Endothelial cell of umbilical vein (primary cell): ENCODE results near the gene MPND. TPM values are rescaled to one million over a fixed set of nuclear protein-coding genes. Genes with fewer than 3 reads are reported as not detected.
A peak's percentile ranks its signal among the peaks of the same experiment; 100 is the strongest.

ENCODE experiments used
- BruUV-seq: library from RNA; stranded (reverse); fragments of 400-500 nt; replicated peaks from 2 replicates; lab custom pipeline; 2021; lab: Mats Ljungman, UMichigan
- CTCF ChIA-PET: fragments of 300-600, 350-600 bp; sonication (Branson Sonifier 250); formaldehyde crosslinking; loops from one replicate; lab custom pipeline; 2021; ENCODE audit warnings: antibody characterized with exemption, inconsistent platforms; lab: Charles Lee
- POLR2A ChIA-PET: fragments of 300-600, 350-600 bp; sonication (Branson Sonifier 250); formaldehyde crosslinking; loops from one replicate; lab custom pipeline; 2021; ENCODE audit warnings: antibody characterized with exemption, inconsistent platforms; lab: Charles Lee
- DNase-seq: peaks from one replicate; pipeline ENCODE4 v3.0.0-alpha.2; 2011; ENCODE audit warnings: low read depth, low spot score
- FAIRE-seq: peaks from 2 replicates; lab custom pipeline; 2011; peaks lifted over from hg19 to GRCh38; lab: Jason Lieb, UNC
- H2AFZ ChIP-seq: 2 replicates; pipeline ENCODE4 v1.6.0; 2012; ENCODE audit warnings: low read depth, low read length, control low read depth, inconsistent platforms
- H3K27ac ChIP-seq: 2 replicates; pipeline ENCODE4 v1.5.1; 2011; ENCODE audit warnings: low read depth, mild to moderate bottlenecking, control low read depth, low read length, moderate library complexity; ENCODE audit not compliant: insufficient read depth
- H3K27me3 ChIP-seq, 2 experiments: 2 replicates each; pipeline versions ENCODE4 v1.6.0 to v1.6.1; 2011; ENCODE audit warnings: low read length in 2 of 2, mixed read lengths in 1 of 2; ENCODE audit not compliant: control insufficient read depth in 2 of 2, insufficient read depth in 2 of 2
- H3K36me3 ChIP-seq, 2 experiments: 2 replicates in 1 of 2; 3 replicates in 1 of 2; pipeline ENCODE4 v1.5.1; 2011; ENCODE audit warnings: low read length in 2 of 2, mild to moderate bottlenecking in 1 of 2, moderate library complexity in 1 of 2; ENCODE audit not compliant: control insufficient read depth in 2 of 2, insufficient read depth in 2 of 2; ENCODE audit errors: extremely low read depth in 1 of 2
- H3K4me1 ChIP-seq: 3 replicates; pipeline ENCODE4 v1.5.1; 2011; ENCODE audit warnings: mild to moderate bottlenecking, low read length; ENCODE audit not compliant: control insufficient read depth, insufficient read depth; ENCODE audit errors: extremely low read depth
- H3K4me2 ChIP-seq: 2 replicates; pipeline ENCODE4 v1.6.1; 2011; ENCODE audit warnings: low read length, control low read depth, mixed read lengths; ENCODE audit not compliant: insufficient read depth
- H3K4me3 ChIP-seq, 3 experiments: fragments of 200-600 bp in 1 of 3; sonication (generic), shearing (Covaris generic) in 1 of 3; replicated peaks in 1 of 3; 2 replicates each; pipeline ENCODE4 v1.5.1; 2011 to 2016; ENCODE audit warnings: control low read depth in 3 of 3, low read length in 3 of 3, mild to moderate bottlenecking in 2 of 3, inconsistent platforms in 1 of 3, low read depth in 1 of 3, moderate library complexity in 1 of 3; ENCODE audit not compliant: insufficient read depth in 1 of 3
- H3K79me2 ChIP-seq: 2 replicates; pipeline ENCODE4 v1.6.0; 2012; ENCODE audit warnings: low read length, inconsistent platforms; ENCODE audit not compliant: control insufficient read depth, insufficient read depth
- H3K9ac ChIP-seq: replicated peaks from 2 replicates; pipeline ENCODE3; 2011; ENCODE audit warnings: low read length, control low read depth; ENCODE audit not compliant: insufficient read depth; ENCODE audit errors: extremely low read depth
- H3K9me1 ChIP-seq: replicated peaks from 3 replicates; pipeline ENCODE4 v1.6.0; 2011; ENCODE audit warnings: mild to moderate bottlenecking, low read length; ENCODE audit not compliant: control insufficient read depth, insufficient read depth; ENCODE audit errors: extremely low read depth
- H3K9me3 ChIP-seq: replicated peaks from 2 replicates; pipeline ENCODE4 v1.5.1; 2012; ENCODE audit warnings: low read length, inconsistent platforms; ENCODE audit not compliant: control insufficient read depth, insufficient read depth
- H4K20me1 ChIP-seq: replicated peaks from 2 replicates; pipeline ENCODE3; 2011; ENCODE audit warnings: mild to moderate bottlenecking, low read length; ENCODE audit not compliant: control insufficient read depth, insufficient read depth; ENCODE audit errors: extremely low read depth
- EZH2 ChIP-seq: IDR thresholded peaks from 2 replicates; pipeline ENCODE4 v1.6.1; 2012; ENCODE audit warnings: borderline replicate concordance, low read depth, mild to moderate bottlenecking, moderate library complexity, low read length, inconsistent platforms; ENCODE audit not compliant: severe bottlenecking
- FOS ChIP-seq: IDR thresholded peaks from 2 replicates; pipeline ENCODE4 v1.6.1; 2011; ENCODE audit warnings: mild to moderate bottlenecking, low read length, moderate library complexity, borderline replicate concordance; ENCODE audit not compliant: insufficient read depth
- GATA2 ChIP-seq: IDR thresholded peaks from 2 replicates; pipeline ENCODE4 v1.7.0; 2011; ENCODE audit warnings: low read depth, mild to moderate bottlenecking, moderate library complexity, mixed read lengths, low read length; ENCODE audit not compliant: insufficient read length, insufficient read depth
- JUN ChIP-seq: IDR thresholded peaks from 2 replicates; pipeline ENCODE4 v1.6.1; 2011; ENCODE audit warnings: borderline replicate concordance, low read depth; ENCODE audit not compliant: insufficient read length, insufficient read depth
- MYC ChIP-seq: IDR thresholded peaks from one replicate; pipeline ENCODE4 v1.6.1; 2011; ENCODE audit warnings: mild to moderate bottlenecking, low read depth, low read length
- POLR2A ChIP-seq: IDR thresholded peaks from 2 replicates; pipeline ENCODE4 v1.6.1; 2012; ENCODE audit warnings: low read depth, mild to moderate bottlenecking, control low read depth, low read length
- POLR2AphosphoS5 ChIP-seq: IDR thresholded peaks from 2 replicates; pipeline ENCODE4 v1.6.1; 2012; ENCODE audit warnings: low read depth, mild to moderate bottlenecking, control low read depth, low read length, moderate library complexity; ENCODE audit not compliant: insufficient read depth
- dilution Hi-C: fragments of 300-500 bp; cut with MboI; formaldehyde crosslinking; loops from one replicate; pipeline ENCODE4 v1.15.0; 2019; ENCODE audit warnings: low sequenced_read_pairs; ENCODE audit not compliant: extremely low pct_ligation_motif_present
- intact Hi-C: fragments of 100-400 bp; cut with micrococcal nuclease; formaldehyde crosslinking; loops from one replicate; pipeline ENCODE4 v1.10.0; 2022
- polyA plus RNA-seq, 4 experiments: library from polyadenylated mRNA; depleted of rRNA in 3 of 4; stranded (reverse) in 3 of 4; unstranded in 1 of 4; fragments of >200 nt; gene quantifications; 2 replicates each; pipeline versions ENCODE4 v1.2.1 to v1.2.3, GENCODE V29; 2011 to 2012; ENCODE audit warnings: missing spikeins in 1 of 4
- total RNA-seq: library from RNA; stranded (reverse); gene quantifications from 2 replicates; pipeline ENCODE4 v1.2.3, GENCODE V29; 2021
- TF ChIP-seq, protein P1 (sequence below), 2 donors: IDR thresholded peaks; 1 replicate in 1 of 2; 2 replicates in 1 of 2; pipeline ENCODE4 v1.5.1; 2011; ENCODE audit warnings: low read length in 2 of 2, mild to moderate bottlenecking in 2 of 2, moderate library complexity in 2 of 2, control low read depth in 1 of 2, inconsistent platforms in 1 of 2, low read depth in 1 of 2; ENCODE audit not compliant: insufficient read depth in 1 of 2; ENCODE audit errors: extremely low read depth in 1 of 2
- TF ChIP-seq, protein P2 (sequence below): IDR thresholded peaks from 2 replicates; pipeline ENCODE4 v1.6.1; 2011; ENCODE audit not compliant: insufficient read depth, insufficient read length

Gene MPND
- total and polyA plus RNA-seq, 2 donors (not counting 3 experiments of a cell fraction or from before 2014, with no cell fraction given) = 14.8 to 21.1 TPM

DNA sequence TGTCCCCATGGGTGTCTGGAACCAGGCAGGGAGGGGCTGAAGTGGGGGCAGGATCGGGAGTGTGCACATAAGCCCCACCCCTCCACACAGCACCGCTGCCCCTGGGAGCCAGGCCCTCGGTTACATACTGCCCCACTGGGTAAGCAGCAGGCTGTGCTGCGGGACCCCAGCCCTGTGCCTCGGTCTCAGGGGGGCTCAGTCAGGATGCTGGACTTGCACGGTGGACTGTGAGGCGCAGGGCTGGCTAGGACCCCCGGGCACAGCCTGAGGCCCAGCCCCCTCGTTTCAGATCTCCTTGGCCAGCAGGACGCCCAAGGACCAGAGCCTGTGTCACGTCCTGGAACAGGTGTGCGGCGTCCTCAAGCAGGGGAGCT, 16.3 kb downstream of the MPND start:
- H3K36me3 ChIP-seq = peaks cover 2 to 55% of the 10 kb centered on the region in 2 experiments
- peak; percentile 8 for TF ChIP-seq POLR2AphosphoS5
- TF ChIP-seq EZH2 = no peak
- POLR2A ChIA-PET = no interaction called here
- no peak overlapping the region for H3K27ac ChIP-seq
- H3K4me2 ChIP-seq = no peak overlapping the region
- H4K20me1 ChIP-seq = no peaks in the 10 kb centered on the region
- H2AFZ ChIP-seq = no peak overlapping the region
- no peaks in the 10 kb centered on the region for H3K9me3 ChIP-seq
- FAIRE-seq (no peak), DNase-seq (no peak)
- intact Hi-C loops (no loop called here), dilution Hi-C loops (no loop called here)
- CTCF ChIA-PET = interaction anchor here (0.5 kb wide), 1 partner anchor 15 kb away, joined by 3 read pairs; no protein-coding TSS in a partner anchor
- no peaks in the 10 kb centered on the region for H3K27me3 ChIP-seq
- BruUV-seq = no TSS peak
- H3K9ac ChIP-seq = no peak overlapping the region
- no peaks in the 10 kb centered on the region for H3K4me1 ChIP-seq
- H3K9me1 ChIP-seq = no peaks in the 10 kb centered on the region
- no peaks in the 10 kb centered on the region for H3K79me2 ChIP-seq
- no peak overlapping the region for H3K4me3 ChIP-seq

DNA sequence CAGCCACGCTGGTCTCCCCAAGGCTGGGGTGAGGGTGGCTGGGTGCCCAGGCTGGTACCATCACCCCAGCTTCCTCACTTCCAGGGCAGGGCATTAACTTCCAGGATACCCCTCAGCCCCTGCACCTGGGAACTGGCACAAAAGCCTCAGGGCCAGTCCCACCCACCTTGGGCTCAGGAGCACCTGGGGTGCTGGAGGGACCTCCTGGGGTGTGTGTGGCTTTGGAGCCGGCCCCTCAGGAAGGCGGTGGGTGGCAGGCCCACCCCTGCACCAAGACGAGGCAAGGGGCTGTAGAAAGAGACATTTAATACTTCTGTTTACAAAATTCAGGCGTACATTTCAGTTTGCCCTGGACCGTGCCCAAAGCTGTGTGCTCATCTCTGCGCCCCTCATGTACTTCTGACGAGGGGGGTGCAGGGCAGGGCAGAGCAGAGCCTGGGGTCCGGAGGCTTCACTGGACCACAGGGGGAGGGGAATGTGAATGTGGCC, 16.8 kb downstream of the MPND start:
- H3K9ac ChIP-seq = no peak overlapping the region
- no peaks in the 10 kb centered on the region for H3K4me1 ChIP-seq
- no peaks in the 10 kb centered on the region for H3K9me1 ChIP-seq
- no peak overlapping the region for H3K4me2 ChIP-seq
- TF ChIP-seq MYC (no peak), POLR2A (no peak), POLR2AphosphoS5 (no peak), FOS (no peak), EZH2 (no peak), JUN (no peak), GATA2 (no peak)
- TF ChIP-seq, protein P1, sequence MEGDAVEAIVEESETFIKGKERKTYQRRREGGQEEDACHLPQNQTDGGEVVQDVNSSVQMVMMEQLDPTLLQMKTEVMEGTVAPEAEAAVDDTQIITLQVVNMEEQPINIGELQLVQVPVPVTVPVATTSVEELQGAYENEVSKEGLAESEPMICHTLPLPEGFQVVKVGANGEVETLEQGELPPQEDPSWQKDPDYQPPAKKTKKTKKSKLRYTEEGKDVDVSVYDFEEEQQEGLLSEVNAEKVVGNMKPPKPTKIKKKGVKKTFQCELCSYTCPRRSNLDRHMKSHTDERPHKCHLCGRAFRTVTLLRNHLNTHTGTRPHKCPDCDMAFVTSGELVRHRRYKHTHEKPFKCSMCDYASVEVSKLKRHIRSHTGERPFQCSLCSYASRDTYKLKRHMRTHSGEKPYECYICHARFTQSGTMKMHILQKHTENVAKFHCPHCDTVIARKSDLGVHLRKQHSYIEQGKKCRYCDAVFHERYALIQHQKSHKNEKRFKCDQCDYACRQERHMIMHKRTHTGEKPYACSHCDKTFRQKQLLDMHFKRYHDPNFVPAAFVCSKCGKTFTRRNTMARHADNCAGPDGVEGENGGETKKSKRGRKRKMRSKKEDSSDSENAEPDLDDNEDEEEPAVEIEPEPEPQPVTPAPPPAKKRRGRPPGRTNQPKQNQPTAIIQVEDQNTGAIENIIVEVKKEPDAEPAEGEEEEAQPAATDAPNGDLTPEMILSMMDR (IDR thresholded peaks at IDR 0.05; ENCODE audit: extremely low read depth in 1 of 2, insufficient read depth in 1 of 2, low read depth in 1 of 2, low read length in 2 of 2) = no peak
- TF ChIP-seq, protein P2, sequence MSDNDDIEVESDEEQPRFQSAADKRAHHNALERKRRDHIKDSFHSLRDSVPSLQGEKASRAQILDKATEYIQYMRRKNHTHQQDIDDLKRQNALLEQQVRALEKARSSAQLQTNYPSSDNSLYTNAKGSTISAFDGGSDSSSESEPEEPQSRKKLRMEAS = no peak
- H3K79me2 ChIP-seq = no peaks in the 10 kb centered on the region
- DNase-seq (no peak), FAIRE-seq (no peak)
- no peaks in the 10 kb centered on the region for H4K20me1 ChIP-seq
- POLR2A ChIA-PET = no interaction called here
- intact Hi-C loops (no loop called here), dilution Hi-C loops (loop anchor here (10.0 kb wide), 1 partner anchor 55 kb away; no protein-coding TSS in a partner anchor)
- H3K9me3 ChIP-seq = no peaks in the 10 kb centered on the region
- H3K27ac ChIP-seq = no peak overlapping the region
- CTCF ChIA-PET = interaction anchor here (0.5 kb wide), 1 partner anchor 15 kb away, joined by 3 read pairs; no protein-coding TSS in a partner anchor
- no peak overlapping the region for H3K4me3 ChIP-seq
- peaks cover 4 to 57% of the 10 kb centered on the region in 2 experiments for H3K36me3 ChIP-seq
- no peaks in the 10 kb centered on the region for H3K27me3 ChIP-seq
- no TSS peak for BruUV-seq
- H2AFZ ChIP-seq = no peak overlapping the region
